ENCODE measurements around the gene TTLL9. TPM values are rescaled to one million over a fixed set of nuclear protein-coding genes. Genes with fewer than 3 reads are reported as not detected.
"Not testable (repeated sequence)": the region's sequence is repeated elsewhere in the genome, so short reads cannot be mapped to it uniquely, and the experiment has no call there.

TTLL9 gene
- total RNA-seq, 1 donor from 2014 or later = 0.05 TPM

GRCh38 chr20:31824125-31824485, 46.3 kb upstream of the TTLL9 start:
- Histone ChIP-seq H3K36me3 (no peaks in the 10 kb centered on the region), H3K9me3 (replicated peaks) (no peaks in the 10 kb centered on the region), H3K27ac (replicated peaks) (no peak overlapping the region), H3K4me3 (no peak overlapping the region), H3K4me1 (peaks cover 22% of the 10 kb centered on the region), H3K27me3 (ENCODE audit: low read depth) (no peaks in the 10 kb centered on the region)
- TF ChIP-seq, protein P1, sequence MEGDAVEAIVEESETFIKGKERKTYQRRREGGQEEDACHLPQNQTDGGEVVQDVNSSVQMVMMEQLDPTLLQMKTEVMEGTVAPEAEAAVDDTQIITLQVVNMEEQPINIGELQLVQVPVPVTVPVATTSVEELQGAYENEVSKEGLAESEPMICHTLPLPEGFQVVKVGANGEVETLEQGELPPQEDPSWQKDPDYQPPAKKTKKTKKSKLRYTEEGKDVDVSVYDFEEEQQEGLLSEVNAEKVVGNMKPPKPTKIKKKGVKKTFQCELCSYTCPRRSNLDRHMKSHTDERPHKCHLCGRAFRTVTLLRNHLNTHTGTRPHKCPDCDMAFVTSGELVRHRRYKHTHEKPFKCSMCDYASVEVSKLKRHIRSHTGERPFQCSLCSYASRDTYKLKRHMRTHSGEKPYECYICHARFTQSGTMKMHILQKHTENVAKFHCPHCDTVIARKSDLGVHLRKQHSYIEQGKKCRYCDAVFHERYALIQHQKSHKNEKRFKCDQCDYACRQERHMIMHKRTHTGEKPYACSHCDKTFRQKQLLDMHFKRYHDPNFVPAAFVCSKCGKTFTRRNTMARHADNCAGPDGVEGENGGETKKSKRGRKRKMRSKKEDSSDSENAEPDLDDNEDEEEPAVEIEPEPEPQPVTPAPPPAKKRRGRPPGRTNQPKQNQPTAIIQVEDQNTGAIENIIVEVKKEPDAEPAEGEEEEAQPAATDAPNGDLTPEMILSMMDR (IDR thresholded peaks at IDR 0.05; ENCODE audit: borderline replicate concordance) = no peak
- intact Hi-C loops (cut with micrococcal nuclease) = no loop called here
- DNase-seq = no peak

DNA sequence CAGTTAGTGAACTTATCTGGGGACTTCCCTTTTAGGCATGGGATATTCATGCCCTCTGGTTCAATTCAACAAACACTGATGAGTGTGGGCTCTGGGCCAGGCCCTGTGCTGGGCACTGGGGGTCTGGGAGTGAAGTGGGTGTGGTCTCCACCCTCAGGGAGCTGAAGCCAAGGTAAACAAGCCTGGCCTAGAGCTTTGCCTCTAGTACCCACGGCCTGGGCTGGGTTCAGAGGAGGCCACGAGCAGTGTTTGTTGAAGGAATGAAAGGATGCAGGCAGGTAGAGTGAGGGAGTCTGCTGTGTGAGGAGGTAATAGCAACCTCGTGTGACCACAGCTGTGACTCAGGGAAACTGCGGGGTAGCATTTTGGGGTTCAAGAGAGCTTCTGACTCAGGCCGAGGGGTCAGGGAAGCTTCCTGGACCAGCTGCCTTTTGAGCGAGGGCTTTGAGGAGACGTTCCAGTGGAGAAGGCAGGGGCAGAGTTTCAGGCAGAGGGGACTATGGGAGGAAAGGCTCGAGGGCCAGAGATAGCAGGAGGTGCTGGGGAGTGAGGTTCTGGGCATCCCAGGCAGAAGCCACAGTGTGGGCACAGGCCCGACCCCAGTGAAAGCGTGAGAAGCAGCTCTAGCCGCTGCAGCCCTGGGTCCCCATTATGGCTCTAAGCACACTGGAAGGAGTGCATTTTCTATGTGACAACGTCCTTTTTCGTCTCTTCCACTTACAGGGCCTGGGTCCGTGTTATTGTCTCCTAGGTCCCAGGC, 45.7 kb upstream of the TTLL9 start:
- TF ChIP-seq, protein P1 (IDR thresholded peaks at IDR 0.05; ENCODE audit: borderline replicate concordance) = no peak
- Histone ChIP-seq H3K9me3 (replicated peaks) (no peaks in the 10 kb centered on the region), H3K36me3 (no peaks in the 10 kb centered on the region), H3K27ac (replicated peaks) (no peak overlapping the region), H3K27me3 (ENCODE audit: low read depth) (no peaks in the 10 kb centered on the region), H3K4me3 (no peak overlapping the region), H3K4me1 (peaks cover 15% of the 10 kb centered on the region)
- DNase-seq = no peak
- intact Hi-C loops (cut with micrococcal nuclease) = no loop called here

DNA sequence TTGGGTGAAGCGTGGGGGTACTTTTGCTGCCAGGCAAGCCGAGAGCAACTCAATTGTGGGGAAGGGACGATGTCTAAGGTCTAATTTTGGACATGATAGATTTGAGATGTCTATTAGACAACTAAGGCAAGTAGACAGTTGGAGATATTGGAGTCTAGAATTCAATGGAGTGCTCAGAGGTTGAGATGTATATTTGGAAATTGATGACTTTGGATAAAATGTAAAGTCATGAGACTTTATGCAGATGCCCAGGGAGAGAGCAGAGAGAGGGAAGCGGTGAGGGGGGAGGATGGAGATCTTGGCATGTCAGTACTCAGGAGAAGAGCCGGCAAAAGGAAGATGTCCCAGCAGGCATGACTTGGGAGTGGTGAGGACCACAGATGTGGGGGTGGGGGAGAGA, 44.4 kb upstream of the TTLL9 start:
- peaks cover 14% of the 10 kb centered on the region for H3K4me1 ChIP-seq
- H3K36me3 ChIP-seq = no peaks in the 10 kb centered on the region
- no peak for DNase-seq
- no peak overlapping the region for H3K27ac ChIP-seq (replicated peaks)
- no peaks in the 10 kb centered on the region for H3K9me3 ChIP-seq (replicated peaks)
- H3K4me3 ChIP-seq = no peak overlapping the region
- no peaks in the 10 kb centered on the region for H3K27me3 ChIP-seq (ENCODE audit: low read depth)
- intact Hi-C loops (cut with micrococcal nuclease) = no loop called here
- TF ChIP-seq, protein P1 (IDR thresholded peaks at IDR 0.05; ENCODE audit: borderline replicate concordance) = no peak

- intact Hi-C loops (cut with micrococcal nuclease) = no loop called here
Measured at GRCh38 chr20:31827059-31827458, 43.4 kb upstream of the TTLL9 start.

DNA sequence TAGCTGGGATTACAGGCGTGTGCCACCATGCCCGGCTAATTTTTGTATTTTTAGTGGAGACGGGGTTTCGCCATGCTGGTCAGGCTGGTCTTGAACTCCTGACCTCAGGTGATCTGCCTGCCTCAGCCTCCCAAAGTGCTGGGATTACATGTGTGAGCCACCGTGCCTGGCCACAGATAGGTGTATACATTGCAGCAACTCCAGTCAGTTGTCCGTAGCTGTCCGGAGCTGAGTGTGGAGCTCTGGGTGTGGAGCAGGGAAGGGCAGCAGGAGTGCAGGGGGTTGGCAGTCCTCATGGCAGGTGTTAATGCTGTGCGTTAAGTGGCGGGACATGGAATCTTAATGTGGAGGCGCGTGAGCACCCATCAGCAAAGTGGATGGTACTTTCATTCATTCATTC, 42.4 kb upstream of the TTLL9 start:
- H3K27me3 ChIP-seq (ENCODE audit: low read depth); intact Hi-C loops (cut with micrococcal nuclease); DNase-seq; H3K9me3 ChIP-seq (replicated peaks); H3K4me1 ChIP-seq; H3K36me3 ChIP-seq; H3K4me3 ChIP-seq; H3K27ac ChIP-seq (replicated peaks): not testable (repeated sequence)

More at GRCh38 chr20:31827059-31827458, 43.4 kb upstream of the TTLL9 start:
- TF ChIP-seq, protein P1 (IDR thresholded peaks at IDR 0.05; ENCODE audit: borderline replicate concordance) = no peak
- H3K4me3 ChIP-seq = no peak overlapping the region
- H3K27me3 ChIP-seq (ENCODE audit: low read depth) = no peaks in the 10 kb centered on the region
- H3K36me3 ChIP-seq = no peaks in the 10 kb centered on the region
- peaks cover 12% of the 10 kb centered on the region for H3K4me1 ChIP-seq
- no peak for DNase-seq
- no peak overlapping the region for H3K27ac ChIP-seq (replicated peaks)
- H3K9me3 ChIP-seq (replicated peaks) = no peaks in the 10 kb centered on the region

- no peaks in the 10 kb centered on the region for H3K4me1 ChIP-seq
- H3K27ac ChIP-seq (replicated peaks) = no peak overlapping the region
- intact Hi-C loops (cut with micrococcal nuclease) = no loop called here
- H3K4me3 ChIP-seq = no peak overlapping the region
- DNase-seq = no peak
- no peaks in the 10 kb centered on the region for H3K27me3 ChIP-seq (ENCODE audit: low read depth)
- no peaks in the 10 kb centered on the region for H3K9me3 ChIP-seq (replicated peaks)
- TF ChIP-seq, protein P1 (IDR thresholded peaks at IDR 0.05; ENCODE audit: borderline replicate concordance) = no peak
- H3K36me3 ChIP-seq = no peaks in the 10 kb centered on the region
Measured at GRCh38 chr20:31829731-31830130, 40.7 kb upstream of the TTLL9 start.

All from left ventricle myocardium inferior (tissue), 1 donor.